Stomach smooth muscle (tissue), 2 donors: Measurements from ENCODE around the gene ACD.

Experiments used
- H3K27ac ChIP-seq: one replicate; pipeline ENCODE4 v1.7.0; 2013; ENCODE audit warnings: mild to moderate bottlenecking, low read length, inconsistent platforms
- H3K27me3 ChIP-seq, 2 donors: one replicate each; pipeline ENCODE4 v1.7.0; 2013; ENCODE audit warnings: low read length in 2 of 2; ENCODE audit not compliant: insufficient read depth in 2 of 2, control insufficient read depth in 1 of 2
- H3K36me3 ChIP-seq, 2 donors: one replicate each; pipeline ENCODE4 v1.7.0; 2013; ENCODE audit warnings: low read length in 2 of 2; ENCODE audit not compliant: control insufficient read depth in 2 of 2, insufficient read depth in 2 of 2
- H3K4me1 ChIP-seq: one replicate; pipeline ENCODE4 v1.7.0; 2013; ENCODE audit warnings: low read length; ENCODE audit not compliant: control insufficient read depth, insufficient read depth
- H3K4me3 ChIP-seq, 2 donors: one replicate each; pipeline ENCODE4 v1.7.0; 2013; ENCODE audit warnings: low read length in 2 of 2
- H3K9ac ChIP-seq, 2 donors: one replicate each; pipeline ENCODE4 v1.7.0; 2013; ENCODE audit warnings: low read length in 2 of 2, mild to moderate bottlenecking in 1 of 2
- H3K9me3 ChIP-seq, 2 donors: one replicate each; pipeline ENCODE4 v1.7.0; 2013; ENCODE audit warnings: low read length in 2 of 2; ENCODE audit not compliant: control insufficient read depth in 2 of 2
- donor health status: healthy.
- donor health status: Pancreatic carcinoma.

The ACD gene

DNA sequence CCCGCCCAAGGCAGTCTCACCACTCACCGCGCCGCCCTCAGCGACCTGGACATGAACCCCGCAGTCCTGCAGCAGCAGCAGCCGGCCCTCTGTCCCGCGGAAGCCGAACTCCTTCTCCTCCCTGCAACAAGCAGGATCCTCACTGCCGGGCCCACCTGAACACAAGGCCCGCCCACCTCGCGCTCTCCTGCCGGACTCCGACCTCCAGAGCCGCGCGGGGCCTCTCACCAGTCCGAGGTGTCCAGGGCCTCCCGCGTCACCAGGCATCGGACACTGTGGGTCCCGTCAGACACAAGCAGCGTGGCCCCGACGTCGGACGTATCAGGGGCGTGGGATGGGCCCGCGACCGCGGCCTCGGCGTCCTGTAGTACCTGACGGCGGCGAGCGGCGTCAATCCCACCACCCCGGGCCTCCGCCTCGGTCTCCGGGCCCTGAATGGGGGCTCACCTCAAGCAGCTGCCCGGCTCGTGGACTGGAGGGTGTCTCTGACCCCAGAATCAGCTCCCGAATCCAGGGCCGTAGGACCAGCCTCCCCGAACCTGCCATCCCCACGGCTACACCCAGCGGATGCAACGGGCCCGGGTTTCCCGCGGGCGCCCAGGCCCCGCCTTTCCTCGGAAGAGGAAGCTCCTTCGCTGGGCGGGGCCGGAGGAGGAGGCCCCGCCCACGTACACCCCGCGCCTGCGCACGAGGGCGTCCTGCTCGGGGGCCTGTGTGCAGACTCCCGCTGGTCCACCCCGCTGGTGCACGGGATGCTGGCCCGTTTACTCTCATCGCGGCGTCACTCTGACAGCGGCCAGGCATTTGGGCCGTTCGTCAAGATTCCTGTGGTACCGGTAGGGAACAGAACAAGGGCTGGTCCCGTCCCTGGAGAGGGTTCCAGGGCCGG, at the start of gene ACD:
Gene ACD, minus strand, starts transcription at position 586 of the 889 bp plus-strand sequence. Its CDS starts 40 bp downstream, at position 546.
- peak within 1 kb of the TSS; percentile 92 for H3K27ac ChIP-seq
- no peaks in the 10 kb centered on the region for H3K9me3 ChIP-seq
- H3K9ac ChIP-seq, result peak within 1 kb of the TSS; percentile 74 to 94
- H3K4me3 ChIP-seq, result peak within 1 kb of the TSS; percentile 81 to 96
- H3K27me3 ChIP-seq, result peaks cover 0 to under 1% of the 10 kb centered on the region in 2 donors
- peaks cover 30% of the 10 kb centered on the region for H3K4me1 ChIP-seq
- H3K36me3 ChIP-seq, result peaks cover 8 to 20% of the 10 kb centered on the region in 2 donors

DNA sequence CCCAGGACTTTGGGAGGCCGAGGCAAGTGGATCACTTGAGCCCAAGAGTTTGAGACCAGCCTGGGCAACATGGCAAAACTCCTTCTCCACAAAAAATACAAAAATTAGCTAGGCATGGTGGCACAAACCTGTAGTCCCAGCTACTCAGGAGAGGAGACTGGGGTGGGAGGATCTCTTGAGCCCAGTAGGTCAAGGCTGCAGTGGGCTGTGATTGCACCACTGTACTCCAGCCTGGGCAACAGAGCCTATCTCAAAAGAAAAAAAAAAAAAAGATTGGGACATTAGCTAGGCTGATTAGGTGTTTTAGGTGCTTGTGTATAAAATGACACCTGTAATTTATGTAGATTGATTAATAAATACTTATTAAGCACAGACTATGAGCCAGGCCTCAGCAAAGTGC, 49.0 kb upstream of the ACD start:
- Histone ChIP-seq H3K27ac (no peak overlapping the region), H3K4me3 (no peak overlapping the region), H3K4me1 (no peaks in the 10 kb centered on the region), H3K9ac (no peak overlapping the region), H3K27me3 (no peaks in the 10 kb centered on the region), H3K36me3 (peaks cover 0 to 4% of the 10 kb centered on the region in 2 donors), H3K9me3 (no peaks in the 10 kb centered on the region)

DNA sequence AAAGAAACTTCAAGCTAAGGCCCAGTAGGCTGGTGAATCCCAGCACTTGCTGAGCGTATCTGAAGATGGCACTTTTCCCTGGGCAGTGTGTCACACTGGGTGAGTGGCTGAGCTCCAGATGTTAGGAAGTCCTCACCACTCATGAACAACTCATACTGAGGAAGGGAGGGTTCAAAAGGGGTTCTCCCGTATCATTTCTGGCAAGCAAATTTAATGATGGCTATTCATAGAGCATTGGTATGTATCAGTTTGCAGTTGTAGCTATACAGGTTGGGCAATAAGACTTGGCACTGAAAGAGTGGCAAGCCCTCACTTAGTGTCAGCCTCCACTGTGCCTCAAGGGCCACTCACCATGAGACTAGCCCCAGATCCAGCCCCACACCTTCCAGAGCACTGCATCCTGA, 48.3 kb upstream of the ACD start:
- Histone ChIP-seq H3K4me1 (no peaks in the 10 kb centered on the region), H3K27ac (no peak overlapping the region), H3K4me3 (no peak overlapping the region)

DNA sequence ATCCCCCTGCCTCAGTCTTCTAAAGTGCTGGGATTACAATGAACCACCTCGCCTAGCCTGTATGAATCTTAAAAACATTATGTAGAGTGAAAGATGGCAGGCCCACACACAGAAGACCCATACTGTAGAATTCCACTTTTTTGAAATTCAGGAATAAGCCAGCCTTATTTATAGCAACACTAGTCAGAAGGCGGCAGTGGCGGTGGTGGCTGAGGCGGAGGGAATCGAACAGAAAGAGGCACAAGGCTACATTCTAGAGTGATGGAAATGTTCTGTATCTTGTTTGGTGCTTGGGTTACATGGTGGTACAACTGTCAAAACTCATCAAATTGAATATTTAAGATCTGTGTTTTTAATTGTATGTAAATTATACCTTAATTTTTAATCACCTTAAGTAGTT, 47.7 kb upstream of the ACD start:
- H3K4me1 ChIP-seq, result no peaks in the 10 kb centered on the region
- no peak overlapping the region for H3K4me3 ChIP-seq
- H3K9ac ChIP-seq, result no peak overlapping the region
- no peak overlapping the region for H3K27ac ChIP-seq
- H3K27me3 ChIP-seq, result no peaks in the 10 kb centered on the region
- H3K36me3 ChIP-seq, result peaks cover 0 to 4% of the 10 kb centered on the region in 2 donors
- no peaks in the 10 kb centered on the region for H3K9me3 ChIP-seq

More for the DNA sequence above, 48.3 kb upstream of the ACD start:
- no peaks in the 10 kb centered on the region for H3K27me3 ChIP-seq
- H3K36me3 ChIP-seq, result peaks cover 0 to 4% of the 10 kb centered on the region in 2 donors
- H3K9me3 ChIP-seq, result no peaks in the 10 kb centered on the region
- no peak overlapping the region for H3K9ac ChIP-seq

DNA sequence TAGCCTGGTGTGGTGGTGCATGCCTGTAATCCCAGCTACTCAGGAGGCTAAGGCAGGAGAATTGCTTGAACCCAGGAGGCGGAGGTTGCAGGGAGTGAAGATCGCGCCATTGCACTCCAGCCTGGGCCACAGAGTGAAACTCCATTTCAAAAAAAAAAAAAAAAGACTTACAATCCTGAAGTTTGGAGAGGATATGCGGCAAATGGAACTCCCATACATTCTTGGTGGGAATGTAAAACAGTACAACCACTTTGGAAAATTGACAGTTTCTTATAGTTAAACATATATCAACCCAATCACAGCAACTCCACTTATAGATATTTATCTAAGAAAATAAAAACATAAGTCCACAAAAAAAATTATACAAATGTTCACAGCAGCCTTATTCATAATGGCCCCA, 47.1 kb upstream of the ACD start:
- H3K27me3 ChIP-seq, result no peaks in the 10 kb centered on the region
- H3K4me1 ChIP-seq, result no peaks in the 10 kb centered on the region
- no peak overlapping the region for H3K4me3 ChIP-seq
- H3K9ac ChIP-seq, result no peak overlapping the region
- H3K9me3 ChIP-seq, result no peaks in the 10 kb centered on the region
- no peak overlapping the region for H3K27ac ChIP-seq
- H3K36me3 ChIP-seq, result peaks cover 0 to 4% of the 10 kb centered on the region in 2 donors

DNA sequence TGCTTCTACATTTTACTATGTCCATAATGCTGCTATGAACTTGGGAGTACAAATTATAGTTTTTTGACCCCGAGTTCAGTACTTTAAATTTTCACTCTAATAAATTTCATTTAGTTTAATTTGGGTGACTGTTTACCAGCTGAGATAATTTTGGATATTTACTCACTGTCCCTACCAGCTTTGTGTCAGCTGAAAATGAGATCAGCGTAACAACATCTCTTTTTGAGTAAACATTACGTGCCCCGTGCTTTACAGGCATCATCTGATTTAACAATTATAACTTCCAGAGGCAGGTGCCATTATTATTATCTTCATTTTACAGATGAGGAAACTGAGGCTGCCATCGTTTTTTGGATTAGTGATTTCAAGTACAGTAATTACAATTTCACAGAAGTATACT, 44.0 kb upstream of the ACD start:
- Histone ChIP-seq H3K27ac (no peak overlapping the region), H3K4me3 (no peak overlapping the region), H3K9ac (no peak overlapping the region), H3K27me3 (no peaks in the 10 kb centered on the region), H3K9me3 (no peaks in the 10 kb centered on the region), H3K4me1 (no peaks in the 10 kb centered on the region), H3K36me3 (peaks cover 0 to 4% of the 10 kb centered on the region in 2 donors)

DNA sequence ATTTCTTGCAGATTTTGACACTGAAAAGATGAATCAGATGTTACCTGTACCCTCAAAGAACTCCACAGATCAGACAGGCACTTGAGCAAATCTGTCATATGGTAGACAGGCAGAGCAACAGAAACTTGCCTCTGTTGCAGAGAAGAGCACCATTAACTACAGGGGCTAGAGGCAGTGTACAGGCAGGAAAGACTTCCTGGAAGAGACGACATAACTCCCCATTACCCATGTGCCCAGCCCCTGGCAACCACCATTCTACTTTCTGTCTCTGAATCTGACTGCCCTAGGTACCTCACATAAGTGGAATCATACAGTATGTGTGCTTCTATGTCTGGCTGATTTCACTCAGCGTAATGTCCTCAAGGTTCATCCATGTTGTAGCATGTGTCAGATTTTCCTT, 43.6 kb upstream of the ACD start:
- H3K4me3 ChIP-seq, result no peak overlapping the region
- H3K9me3 ChIP-seq, result no peaks in the 10 kb centered on the region
- no peaks in the 10 kb centered on the region for H3K27me3 ChIP-seq
- no peak overlapping the region for H3K27ac ChIP-seq
- peaks cover 0 to 4% of the 10 kb centered on the region in 2 donors for H3K36me3 ChIP-seq
- H3K4me1 ChIP-seq, result no peaks in the 10 kb centered on the region
- H3K9ac ChIP-seq, result no peak overlapping the region

DNA sequence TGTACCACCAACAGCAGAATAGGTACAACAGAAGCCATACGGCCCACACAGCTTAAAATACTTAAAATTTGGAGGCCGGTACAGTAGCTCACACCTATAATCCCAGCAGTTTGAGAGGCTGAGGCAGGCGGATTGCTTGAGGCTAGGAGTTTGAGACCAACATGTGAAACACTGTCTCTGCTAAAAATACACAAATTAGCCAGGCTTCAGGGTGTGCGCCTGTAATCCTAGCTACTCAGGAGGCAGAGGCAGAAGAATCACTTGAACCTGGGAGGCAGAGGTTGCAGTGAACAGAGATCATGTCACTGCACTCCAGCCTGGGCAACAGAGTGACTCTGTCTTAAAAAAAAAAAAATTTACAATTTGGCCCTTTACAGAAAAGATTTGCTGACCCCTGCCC, 42.1 kb upstream of the ACD start:
- H3K36me3 ChIP-seq, result peaks cover 0 to 4% of the 10 kb centered on the region in 2 donors
- no peaks in the 10 kb centered on the region for H3K9me3 ChIP-seq
- H3K27ac ChIP-seq, result no peak overlapping the region
- no peaks in the 10 kb centered on the region for H3K27me3 ChIP-seq
- H3K9ac ChIP-seq, result no peak overlapping the region
- H3K4me1 ChIP-seq, result no peaks in the 10 kb centered on the region
- H3K4me3 ChIP-seq, result no peak overlapping the region

DNA sequence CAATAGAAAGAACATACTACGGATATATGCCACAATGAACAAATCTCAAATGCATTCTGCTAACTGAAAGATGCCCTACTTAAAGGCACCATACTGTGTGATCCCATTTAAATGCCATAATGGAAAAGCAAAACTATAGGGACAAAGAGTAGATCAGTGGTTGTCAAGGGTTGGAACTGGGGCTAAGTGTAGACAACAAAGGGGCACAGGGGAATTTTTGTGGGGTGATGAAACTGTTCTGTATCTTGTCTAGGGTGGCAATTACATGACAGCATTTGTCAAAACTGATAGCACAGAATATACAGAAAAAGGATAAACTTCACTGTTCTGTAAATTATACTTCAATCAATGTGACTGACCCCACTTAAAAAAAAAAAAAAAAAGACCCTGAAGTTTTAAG, 41.4 kb upstream of the ACD start:
- H3K4me3 ChIP-seq, result no peak overlapping the region
- H3K4me1 ChIP-seq, result no peaks in the 10 kb centered on the region
- H3K9me3 ChIP-seq, result no peaks in the 10 kb centered on the region
- no peaks in the 10 kb centered on the region for H3K27me3 ChIP-seq
- no peak overlapping the region for H3K9ac ChIP-seq
- no peak overlapping the region for H3K27ac ChIP-seq
- peaks cover 0 to 4% of the 10 kb centered on the region in 2 donors for H3K36me3 ChIP-seq

DNA sequence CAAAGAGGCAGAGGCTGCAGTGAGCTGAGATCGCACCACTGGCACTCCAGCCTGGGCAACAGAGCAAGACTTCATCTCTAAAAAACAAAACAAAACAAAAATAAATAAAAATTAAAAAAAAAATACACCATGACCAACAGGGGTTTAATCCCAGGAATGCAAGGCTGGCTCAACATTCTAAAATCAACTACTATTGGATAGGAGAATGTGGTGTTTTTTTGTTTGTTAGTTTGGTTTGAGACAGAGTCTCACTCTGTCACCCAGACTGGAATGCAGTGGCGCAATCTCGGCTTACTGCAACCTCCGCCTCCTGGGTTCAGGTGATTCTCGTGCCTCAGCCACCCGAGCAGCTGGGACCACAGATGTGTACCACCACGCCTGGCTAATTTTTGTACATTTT, 39.2 kb upstream of the ACD start:
- Histone ChIP-seq H3K4me1 (no peaks in the 10 kb centered on the region), H3K36me3 (no peaks in the 10 kb centered on the region), H3K27ac (no peak overlapping the region), H3K27me3 (no peaks in the 10 kb centered on the region), H3K9me3 (no peaks in the 10 kb centered on the region), H3K9ac (no peak overlapping the region), H3K4me3 (no peak overlapping the region)
